SK-N-SH treated with all-trans-retinoic acid at 6 μM for 48 hours (cell line): ENCODE measurements around the gene CTU1.

Source experiments
- ARNTL ChIP-seq: fragments of 450-650 bp; formaldehyde crosslinking; IDR thresholded peaks from 2 replicates; pipeline ENCODE4 v1.5.0; 2020; ENCODE audit warnings: low read depth, mild to moderate bottlenecking, moderate library complexity, borderline replicate concordance
- GLIS3 ChIP-seq: fragments of 250-450 bp; sonication (Bioruptor Pico); IDR thresholded peaks from 2 replicates; pipeline ENCODE4 v1.5.0; 2020; ENCODE audit warnings: mild to moderate bottlenecking, moderate library complexity
- PATZ1 ChIP-seq: fragments of 250-450 bp; sonication (Bioruptor Pico); IDR thresholded peaks from 2 replicates; pipeline ENCODE4 v1.8.0; 2020; ENCODE audit warnings: mild to moderate bottlenecking, moderate library complexity, borderline replicate concordance
- POU6F1 ChIP-seq: fragments of 250-450 bp; sonication (Bioruptor Pico); IDR thresholded peaks from 2 replicates; pipeline ENCODE4 v1.8.0; 2021; ENCODE audit warnings: low read depth, mild to moderate bottlenecking, moderate library complexity, borderline replicate concordance
- PPARA ChIP-seq: fragments of 250-450 bp; sonication (Bioruptor Pico); IDR thresholded peaks from 2 replicates; pipeline ENCODE4 v1.5.0; 2020; ENCODE audit warnings: mild to moderate bottlenecking, borderline replicate concordance
- RARB ChIP-seq: fragments of 250-450 bp; sonication (Bioruptor Pico); IDR thresholded peaks from 2 replicates; pipeline ENCODE4 v1.8.0; 2021; ENCODE audit warnings: mild to moderate bottlenecking, moderate library complexity
- TCF4 ChIP-seq: fragments of 250-450 bp; sonication (Bioruptor Pico); IDR thresholded peaks from 2 replicates; pipeline ENCODE4 v1.8.0; 2021; ENCODE audit warnings: mild to moderate bottlenecking, moderate library complexity, borderline replicate concordance
- ZFP3 ChIP-seq: fragments of 250-450 bp; sonication (Bioruptor Pico); IDR thresholded peaks from 2 replicates; pipeline ENCODE4 v1.5.0; 2020; ENCODE audit warnings: mild to moderate bottlenecking, moderate library complexity
- ZFP30 ChIP-seq: fragments of 450-650 bp; formaldehyde crosslinking; IDR thresholded peaks from 2 replicates; pipeline ENCODE4 v1.5.0; 2022; ENCODE audit warnings: mild to moderate bottlenecking, moderate library complexity
- TF ChIP-seq, protein P1 (sequence below): fragments of 250-450 bp; sonication (Bioruptor Pico); IDR thresholded peaks from 2 replicates; pipeline ENCODE4 v1.5.1; 2020; ENCODE audit warnings: low read depth, mild to moderate bottlenecking, moderate library complexity

- no peak for TF ChIP-seq PATZ1 (CRISPR knock-in tag)
- TF ChIP-seq ZFP30, result no peak
- TF ChIP-seq RARB (CRISPR knock-in tag), result no peak
- TF ChIP-seq PPARA, result no peak
- TF ChIP-seq, protein P1, sequence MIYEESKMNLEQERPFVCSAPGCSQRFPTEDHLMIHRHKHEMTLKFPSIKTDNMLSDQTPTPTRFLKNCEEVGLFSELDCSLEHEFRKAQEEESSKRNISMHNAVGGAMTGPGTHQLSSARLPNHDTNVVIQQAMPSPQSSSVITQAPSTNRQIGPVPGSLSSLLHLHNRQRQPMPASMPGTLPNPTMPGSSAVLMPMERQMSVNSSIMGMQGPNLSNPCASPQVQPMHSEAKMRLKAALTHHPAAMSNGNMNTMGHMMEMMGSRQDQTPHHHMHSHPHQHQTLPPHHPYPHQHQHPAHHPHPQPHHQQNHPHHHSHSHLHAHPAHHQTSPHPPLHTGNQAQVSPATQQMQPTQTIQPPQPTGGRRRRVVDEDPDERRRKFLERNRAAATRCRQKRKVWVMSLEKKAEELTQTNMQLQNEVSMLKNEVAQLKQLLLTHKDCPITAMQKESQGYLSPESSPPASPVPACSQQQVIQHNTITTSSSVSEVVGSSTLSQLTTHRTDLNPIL (CRISPR knock-in tag), result no peak
- TF ChIP-seq POU6F1 (CRISPR knock-in tag), result no peak
- TF ChIP-seq ZFP3, result no peak
- TF ChIP-seq GLIS3, result no peak
- no peak for TF ChIP-seq TCF4 (CRISPR knock-in tag)
- TF ChIP-seq ARNTL (CRISPR knock-in tag), result no peak
Observed at GRCh38 chr19:51131780-51132680, 23.8 kb upstream of the CTU1 start.
